Smooth muscle cell (in vitro differentiated cells): ENCODE results near the gene ZNF630. TPM values are rescaled to one million over a fixed set of nuclear protein-coding genes. Genes with fewer than 3 reads are reported as not detected.
"Not testable (repeated sequence)": the region's sequence is repeated elsewhere in the genome, so short reads cannot be mapped to it uniquely, and the experiment has no call there.

Source experiments
- DNase-seq: peaks from one replicate; lab custom pipeline; 2025; ENCODE audit not compliant: unreplicated experiment; lab: John Stamatoyannopoulos, UW
- H2AFZ ChIP-seq: fragments of 200-600 bp; sonication (generic); 2 replicates; pipeline ENCODE4 v1.6.0; 2016; ENCODE audit warnings: antibody characterized with exemption, low read depth, mild to moderate bottlenecking
- H3F3A ChIP-seq: fragments of 200-600 bp; sonication (generic); 2 replicates; pipeline ENCODE4 v1.6.0; 2017; ENCODE audit warnings: antibody characterized with exemption, low read depth
- H3K27ac ChIP-seq: fragments of 200-600 bp; sonication (generic); 2 replicates; pipeline ENCODE4 v1.5.1; 2016; ENCODE audit warnings: low read depth, mild to moderate bottlenecking
- H3K27me3 ChIP-seq: fragments of 200-600 bp; sonication (generic); 2 replicates; pipeline ENCODE4 v1.6.1; 2016; ENCODE audit warnings: low read depth, mild to moderate bottlenecking
- H3K36me3 ChIP-seq: fragments of 200-600 bp; sonication (generic); 2 replicates; pipeline ENCODE4 v1.5.1; 2016; ENCODE audit warnings: low read depth
- H3K4me1 ChIP-seq: fragments of 200-600 bp; sonication (generic); 2 replicates; pipeline ENCODE4 v1.5.1; 2016; ENCODE audit warnings: low read depth
- H3K4me2 ChIP-seq: fragments of 200-600 bp; sonication (generic); 2 replicates; pipeline ENCODE4 v1.6.0; 2016; ENCODE audit warnings: mild to moderate bottlenecking
- H3K4me3 ChIP-seq: fragments of 200-600 bp; sonication (generic); 2 replicates; pipeline ENCODE4 v1.5.1; 2016; ENCODE audit warnings: mild to moderate bottlenecking
- H3K79me2 ChIP-seq: fragments of 200-600 bp; sonication (generic); 2 replicates; pipeline ENCODE4 v1.6.0; 2016; ENCODE audit warnings: low read depth, mild to moderate bottlenecking
- H3K9ac ChIP-seq: fragments of 200-600 bp; sonication (generic); 2 replicates; pipeline ENCODE4 v1.6.0; 2016; ENCODE audit warnings: low read depth
- H3K9me3 ChIP-seq: fragments of 200-600 bp; sonication (generic); replicated peaks from 2 replicates; pipeline ENCODE4 v1.5.1; 2016; ENCODE audit warnings: low read depth
- H4K20me1 ChIP-seq: fragments of 200-600 bp; sonication (generic); 2 replicates; pipeline ENCODE4 v1.6.0; 2016; ENCODE audit warnings: low read depth
- CTCF ChIP-seq: fragments of 200-600 bp; sonication (generic); IDR thresholded peaks from 2 replicates; pipeline ENCODE4 v1.5.1; 2017; ENCODE audit warnings: borderline replicate concordance, mild to moderate bottlenecking, antibody characterized with exemption; ENCODE audit not compliant: insufficient read depth, poor library complexity, severe bottlenecking
- WGBS: methylation state at CpG from one replicate; pipeline ENCODE4 v1.1.7; 2016; ENCODE audit warnings: low lambda C conversion rate; 5-methylcytosine and 5-hydroxymethylcytosine counted together
- polyA plus RNA-seq: library from polyadenylated mRNA; unstranded; fragments of >200 nt; fragmentation: Nextera tagmentation; extraction: Ambion mirVana; gene quantifications from 2 replicates; pipeline ENCODE4 v1.2.1, GENCODE V29; 2016
- total RNA-seq: library from RNA; depleted of rRNA; stranded (reverse); fragments of >200 nt; gene quantifications from 2 replicates; pipeline ENCODE4 v1.2.3, GENCODE V29; 2014

Gene ZNF630
- total and polyA plus RNA-seq, 2 experiments from 2014 or later, result 2.1 to 5.0 TPM

DNA sequence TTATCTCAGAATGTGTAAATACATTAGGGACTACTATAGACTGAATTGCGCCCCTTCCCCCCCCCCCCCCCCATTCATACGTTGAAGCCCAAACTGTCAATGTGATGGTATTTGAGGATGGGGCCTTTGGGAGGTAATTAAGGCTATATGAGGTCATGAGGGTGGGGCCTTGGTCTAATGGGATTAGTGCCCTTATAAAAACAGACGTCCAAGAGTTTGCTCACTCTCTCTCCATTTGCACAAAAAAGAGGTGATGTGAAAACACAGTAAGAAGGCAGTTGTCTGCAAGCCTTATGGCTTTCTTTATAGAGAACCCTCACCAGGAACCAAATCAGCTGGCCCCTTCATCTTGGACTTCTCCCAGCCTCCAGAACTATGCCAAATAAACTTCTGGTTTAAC lies 49.3 kb downstream of the ZNF630 start:
- DNase-seq, result no peak
- no peak for TF ChIP-seq CTCF
- peak overlapping the region; percentile 82 for H3K4me2 ChIP-seq
- no peaks in the 10 kb centered on the region for H3K27me3 ChIP-seq
- no peaks in the 10 kb centered on the region for H3K36me3 ChIP-seq
- peak overlapping the region; percentile 77 for H3K4me3 ChIP-seq
- H3K9me3 ChIP-seq, result no peaks in the 10 kb centered on the region
- no peak overlapping the region for H3K27ac ChIP-seq
- no peaks in the 10 kb centered on the region for H3K4me1 ChIP-seq
- H4K20me1 ChIP-seq, result no peaks in the 10 kb centered on the region
- no peaks in the 10 kb centered on the region for H3F3A ChIP-seq
- no peaks in the 10 kb centered on the region for H3K79me2 ChIP-seq
- H2AFZ ChIP-seq, result no peak overlapping the region
- WGBS, result 50% methylated on average over 3 of the region's 3 CpGs
- H3K9ac ChIP-seq, result no peak overlapping the region

- H3K4me2 ChIP-seq, result peak overlapping the region; percentile 82
- no peaks in the 10 kb centered on the region for H3K79me2 ChIP-seq
- H3K9ac ChIP-seq, result peak overlapping the region; percentile 99
- peak overlapping the region; percentile 99 for H2AFZ ChIP-seq
- H3K27ac ChIP-seq, result peak overlapping the region; percentile 94
- H3K36me3 ChIP-seq, result no peaks in the 10 kb centered on the region
- no peaks in the 10 kb centered on the region for H4K20me1 ChIP-seq
- 48% methylated on average over 30 of the region's 30 CpGs for WGBS
- DNase-seq, result peak; percentile 8
- no peaks in the 10 kb centered on the region for H3F3A ChIP-seq
- H3K9me3 ChIP-seq, result no peaks in the 10 kb centered on the region
- H3K4me1 ChIP-seq, result no peaks in the 10 kb centered on the region
- H3K4me3 ChIP-seq, result peak overlapping the region; percentile 77
- H3K27me3 ChIP-seq, result no peaks in the 10 kb centered on the region
- no peak for TF ChIP-seq CTCF
These were observed 50.2 kb downstream of the ZNF630 start for GRCh38 chrX:48021026-48021900.

- 87% methylated on average over 11 of the region's 11 CpGs for WGBS
- not testable (repeated sequence) for H4K20me1 ChIP-seq, H3K36me3 ChIP-seq, H3K9ac ChIP-seq, H3K9me3 ChIP-seq, H3K27ac ChIP-seq, DNase-seq, H3K79me2 ChIP-seq, H3F3A ChIP-seq, H3K27me3 ChIP-seq, H3K4me1 ChIP-seq
- Histone ChIP-seq H2AFZ (peak overlapping the region; percentile 99), H3K4me3 (peak overlapping the region; percentile 77), H3K4me2 (peak overlapping the region; percentile 82)
These were observed 51.0 kb downstream of the ZNF630 start for GRCh38 chrX:48020472-48020871.

- H3K9me3 ChIP-seq, DNase-seq, H3K79me2 ChIP-seq, H3K4me2 ChIP-seq, H3K9ac ChIP-seq, H3K4me1 ChIP-seq, H4K20me1 ChIP-seq, H3K27ac ChIP-seq, H3K4me3 ChIP-seq, H2AFZ ChIP-seq, H3K36me3 ChIP-seq, H3F3A ChIP-seq, H3K27me3 ChIP-seq: not testable (repeated sequence)
- WGBS, result no CpG with 5 or more reads among the region's 1 CpG
These were observed 51.5 kb downstream of the ZNF630 start for GRCh38 chrX:48019892-48020291.

GRCh38 chrX:48016583-48017310 lies 54.7 kb downstream of the ZNF630 start:
- H3K4me2 ChIP-seq, H2AFZ ChIP-seq, DNase-seq, H3F3A ChIP-seq, H3K4me1 ChIP-seq, H3K9ac ChIP-seq, H4K20me1 ChIP-seq, H3K9me3 ChIP-seq, H3K79me2 ChIP-seq, H3K27ac ChIP-seq, H3K27me3 ChIP-seq, H3K4me3 ChIP-seq, H3K36me3 ChIP-seq: not testable (repeated sequence)
- WGBS, result 98% methylated on average over 13 of the region's 46 CpGs

- not testable (repeated sequence) for H3K79me2 ChIP-seq, H4K20me1 ChIP-seq, H2AFZ ChIP-seq, H3K36me3 ChIP-seq, DNase-seq, H3K4me2 ChIP-seq, H3K4me3 ChIP-seq, H3F3A ChIP-seq, H3K4me1 ChIP-seq, H3K27ac ChIP-seq, H3K9ac ChIP-seq, H3K27me3 ChIP-seq, H3K9me3 ChIP-seq
- WGBS, result no CpG with 5 or more reads among the region's 2 CpGs
These were observed 61.9 kb downstream of the ZNF630 start for GRCh38 chrX:48009445-48009960.
